SK-N-MC (cell line): ENCODE results near the gene SPATA3.

Source experiments
- EZH2 ChIP-seq: fragments of 200-600 bp; sonication (generic); IDR thresholded peaks from one replicate; pipeline ENCODE4 v1.6.1; 2017; ENCODE audit warnings: antibody characterized with exemption
- FOXP2 ChIP-seq: optimal IDR thresholded peaks from 2 replicates; pipeline ENCODE3; 2011; ENCODE audit warnings: mild to moderate bottlenecking, moderate library complexity; ENCODE audit not compliant: insufficient read depth; ENCODE audit errors: extremely low read length, control extremely low read depth
- POLR2AphosphoS5 ChIP-seq: IDR thresholded peaks from 2 replicates; pipeline ENCODE4 v1.6.1; 2012; ENCODE audit warnings: mild to moderate bottlenecking, low read depth, low read length, borderline replicate concordance

GRCh38 chr2:231013820-231014219 lies 17.9 kb downstream of the SPATA3 start:
- no peak for TF ChIP-seq EZH2
- no peak for TF ChIP-seq POLR2AphosphoS5
- no peak for TF ChIP-seq FOXP2
